ENCODE measurements around the gene PLEKHM3.

PLEKHM3 gene

GRCh38 chr2:207885010-207885409 lies 140.3 kb downstream of the PLEKHM3 start:
- no peaks in the 10 kb centered on the region for H3K9me3 ChIP-seq (ENCODE audit: severe bottlenecking)
- DNase-seq: no peak
- no peaks in the 10 kb centered on the region for H3K27me3 ChIP-seq (ENCODE audit: insufficient read depth, low read depth, severe bottlenecking)
- no peaks in the 10 kb centered on the region for H3K36me3 ChIP-seq
- H3K4me3 ChIP-seq (ENCODE audit: low read depth, low read length): no peak overlapping the region
- TF ChIP-seq CTCF (IDR thresholded peaks at IDR 0.05; ENCODE audit: low read depth, low read length): no peak
- H3K27ac ChIP-seq: no peak overlapping the region

GRCh38 chr2:207884127-207884526 lies 141.2 kb downstream of the PLEKHM3 start:
- DNase-seq: no peak
- no peak for TF ChIP-seq CTCF (IDR thresholded peaks at IDR 0.05; ENCODE audit: low read depth, low read length)
- no peaks in the 10 kb centered on the region for H3K9me3 ChIP-seq (ENCODE audit: severe bottlenecking)
- no peaks in the 10 kb centered on the region for H3K36me3 ChIP-seq
- H3K27ac ChIP-seq: no peak overlapping the region
- H3K27me3 ChIP-seq (ENCODE audit: insufficient read depth, low read depth, severe bottlenecking): no peaks in the 10 kb centered on the region
- H3K4me3 ChIP-seq (ENCODE audit: low read depth, low read length): no peak overlapping the region

GRCh38 chr2:207883002-207883780 lies 142.1 kb downstream of the PLEKHM3 start:
- Histone ChIP-seq H3K9me3 (ENCODE audit: severe bottlenecking) (no peaks in the 10 kb centered on the region), H3K27me3 (ENCODE audit: insufficient read depth, low read depth, severe bottlenecking) (no peaks in the 10 kb centered on the region), H3K4me3 (ENCODE audit: low read depth, low read length) (no peak overlapping the region), H3K36me3 (no peaks in the 10 kb centered on the region), H3K27ac (no peak overlapping the region)
- no peak for TF ChIP-seq CTCF (IDR thresholded peaks at IDR 0.05; ENCODE audit: low read depth, low read length)
- DNase-seq: no peak

- no peaks in the 10 kb centered on the region for H3K9me3 ChIP-seq (ENCODE audit: severe bottlenecking)
- H3K4me3 ChIP-seq (ENCODE audit: low read depth, low read length): no peak overlapping the region
- H3K27me3 ChIP-seq (ENCODE audit: insufficient read depth, low read depth, severe bottlenecking): no peaks in the 10 kb centered on the region
- H3K27ac ChIP-seq: no peak overlapping the region
- DNase-seq: no peak
- H3K36me3 ChIP-seq: no peaks in the 10 kb centered on the region
- no peak for TF ChIP-seq CTCF (IDR thresholded peaks at IDR 0.05; ENCODE audit: low read depth, low read length)
These were observed 143.4 kb downstream of the PLEKHM3 start for GRCh38 chr2:207881902-207882301.

GRCh38 chr2:207879536-207879935 lies 145.8 kb downstream of the PLEKHM3 start:
- no peak for TF ChIP-seq CTCF (IDR thresholded peaks at IDR 0.05; ENCODE audit: low read depth, low read length)
- DNase-seq: no peak
- H3K4me3 ChIP-seq (ENCODE audit: low read depth, low read length): no peak overlapping the region
- H3K36me3 ChIP-seq: no peaks in the 10 kb centered on the region
- no peak overlapping the region for H3K27ac ChIP-seq
- H3K27me3 ChIP-seq (ENCODE audit: insufficient read depth, low read depth, severe bottlenecking): no peaks in the 10 kb centered on the region
- H3K9me3 ChIP-seq (ENCODE audit: severe bottlenecking): no peaks in the 10 kb centered on the region
